Vagina (tissue), 2 donors: Measurements from ENCODE around the gene ARHGAP26.

Experiments
- POLR2A ChIP-seq, 2 donors: fragments of 450-650 bp; IDR thresholded peaks; one replicate each; pipeline ENCODE4 v1.6.1; 2017; ENCODE audit warnings: antibody characterized with exemption in 2 of 2, mild to moderate bottlenecking in 2 of 2, moderate library complexity in 2 of 2
- POLR2AphosphoS5 ChIP-seq, 2 donors: sonication (generic); formaldehyde crosslinking; IDR thresholded peaks; one replicate each; pipeline ENCODE4 v1.9.0; 2017; ENCODE audit warnings: antibody characterized with exemption in 2 of 2, mild to moderate bottlenecking in 2 of 2, low read depth in 1 of 2; ENCODE audit not compliant: insufficient read depth in 1 of 2
- TF ChIP-seq, protein P1 (sequence below), 3 experiments: fragments of 450-650 bp in 2 of 3; fragments of 200-600 bp in 1 of 3; sonication (generic) in 1 of 3; IDR thresholded peaks; one replicate each; pipeline ENCODE4 v1.5.1; 2017 to 2019; ENCODE audit warnings: antibody characterized with exemption in 3 of 3, mild to moderate bottlenecking in 2 of 3, moderate library complexity in 2 of 3

- TF ChIP-seq POLR2AphosphoS5 (IDR thresholded peaks at IDR 0.05; ENCODE audit: insufficient read depth in 1 of 2, low read depth in 1 of 2) (peak in 1 of 2 donors; percentile 66), POLR2A (IDR thresholded peaks at IDR 0.05) (no peak)
- TF ChIP-seq, protein P1, sequence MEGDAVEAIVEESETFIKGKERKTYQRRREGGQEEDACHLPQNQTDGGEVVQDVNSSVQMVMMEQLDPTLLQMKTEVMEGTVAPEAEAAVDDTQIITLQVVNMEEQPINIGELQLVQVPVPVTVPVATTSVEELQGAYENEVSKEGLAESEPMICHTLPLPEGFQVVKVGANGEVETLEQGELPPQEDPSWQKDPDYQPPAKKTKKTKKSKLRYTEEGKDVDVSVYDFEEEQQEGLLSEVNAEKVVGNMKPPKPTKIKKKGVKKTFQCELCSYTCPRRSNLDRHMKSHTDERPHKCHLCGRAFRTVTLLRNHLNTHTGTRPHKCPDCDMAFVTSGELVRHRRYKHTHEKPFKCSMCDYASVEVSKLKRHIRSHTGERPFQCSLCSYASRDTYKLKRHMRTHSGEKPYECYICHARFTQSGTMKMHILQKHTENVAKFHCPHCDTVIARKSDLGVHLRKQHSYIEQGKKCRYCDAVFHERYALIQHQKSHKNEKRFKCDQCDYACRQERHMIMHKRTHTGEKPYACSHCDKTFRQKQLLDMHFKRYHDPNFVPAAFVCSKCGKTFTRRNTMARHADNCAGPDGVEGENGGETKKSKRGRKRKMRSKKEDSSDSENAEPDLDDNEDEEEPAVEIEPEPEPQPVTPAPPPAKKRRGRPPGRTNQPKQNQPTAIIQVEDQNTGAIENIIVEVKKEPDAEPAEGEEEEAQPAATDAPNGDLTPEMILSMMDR (IDR thresholded peaks at IDR 0.05), result no peak
Observed at GRCh38 chr5:143126174-143127019, 356.2 kb downstream of the ARHGAP26 start.
